PC-9 (cell line): ENCODE results near the gene PTPRG. TPM values are rescaled to one million over a fixed set of nuclear protein-coding genes. Genes with fewer than 3 reads are reported as not detected.

Experiments used
- BruUV-seq: library from RNA; stranded (reverse); fragments of 400-500 nt; replicated peaks from 2 replicates; lab custom pipeline; 2021; lab: Mats Ljungman, UMichigan
- CTCF ChIA-PET: fragments of 300-600 bp; sonication (Branson Sonifier 250); formaldehyde crosslinking; loops from one replicate; lab custom pipeline; 2022; ENCODE audit warnings: antibody characterized with exemption; lab: Charles Lee
- POLR2A ChIA-PET: fragments of 300-600 bp; sonication (Branson Sonifier 250); formaldehyde crosslinking; loops from one replicate; lab custom pipeline; 2022; ENCODE audit warnings: antibody characterized with exemption; ENCODE audit not compliant: unreplicated experiment; lab: Charles Lee
- DNase-seq, 2 experiments: peaks; one replicate each; pipeline versions ENCODE4 v3.0.0 to v3.0.0-alpha.2; 2015 to 2022; ENCODE audit warnings: mixed read lengths in 1 of 2
- H2AFZ ChIP-seq: fragments of 200-600 bp; sonication (generic); 2 replicates; pipeline ENCODE4 v1.8.1; 2017; ENCODE audit warnings: antibody characterized with exemption
- H3F3A ChIP-seq: fragments of 200-600 bp; sonication (generic); 2 replicates; pipeline ENCODE4 v1.8.1; 2017; ENCODE audit warnings: antibody characterized with exemption, mild to moderate bottlenecking, low read depth; ENCODE audit not compliant: insufficient read depth
- H3K27ac ChIP-seq: fragments of 200-600 bp; sonication (generic); 2 replicates; pipeline ENCODE4 v1.6.1; 2016; ENCODE audit warnings: mixed run types
- H3K27me3 ChIP-seq: fragments of 200-600 bp; sonication (generic); 2 replicates; pipeline ENCODE4 v1.6.1; 2016; ENCODE audit warnings: low read depth, mixed run types; ENCODE audit not compliant: insufficient read depth
- H3K36me3 ChIP-seq: fragments of 200-600 bp; sonication (generic); 2 replicates; pipeline ENCODE4 v1.6.1; 2016; ENCODE audit warnings: low read depth, mixed run types
- H3K4me1 ChIP-seq: fragments of 200-600 bp; sonication (generic); replicated peaks from 2 replicates; pipeline ENCODE4 v1.6.1; 2016; ENCODE audit warnings: mixed run types; ENCODE audit not compliant: insufficient read depth
- H3K4me2 ChIP-seq: fragments of 200-600 bp; sonication (generic); 2 replicates; pipeline ENCODE4 v1.6.1; 2017; ENCODE audit warnings: mixed run types
- H3K4me3 ChIP-seq: fragments of 200-600 bp; sonication (generic); 2 replicates; pipeline ENCODE4 v1.6.1; 2016; ENCODE audit warnings: mixed run types
- H3K79me2 ChIP-seq: fragments of 200-600 bp; sonication (generic); 2 replicates; pipeline ENCODE4 v1.6.1; 2017; ENCODE audit warnings: low read depth, mixed run types
- H3K9me2 ChIP-seq: fragments of 200-600 bp; sonication (generic); 2 replicates; pipeline ENCODE4 v1.8.1; 2017; ENCODE audit warnings: mild to moderate bottlenecking; ENCODE audit not compliant: insufficient read depth
- H3K9me3 ChIP-seq: fragments of 200-600 bp; sonication (generic); 2 replicates; pipeline ENCODE4 v1.8.1; 2016; ENCODE audit warnings: low read depth; ENCODE audit not compliant: insufficient read depth
- H4K20me1 ChIP-seq: fragments of 200-600 bp; sonication (generic); 2 replicates; pipeline ENCODE4 v1.8.1; 2017; ENCODE audit not compliant: insufficient read depth
- EZH2 ChIP-seq: fragments of 200-600 bp; sonication (generic); IDR thresholded peaks from 2 replicates; pipeline ENCODE4 v1.8.0; 2017; ENCODE audit warnings: antibody characterized with exemption, low read depth
- intact Hi-C: fragments of 100-400 bp; cut with micrococcal nuclease; formaldehyde crosslinking; loops from one replicate; pipeline ENCODE4 v1.10.0; 2022; ENCODE audit not compliant: unreplicated experiment
- total RNA-seq: library from RNA; stranded (reverse); gene quantifications from 2 replicates; pipeline ENCODE4 v1.2.3, GENCODE V29; 2021
- TF ChIP-seq, protein P1 (sequence below): fragments of 200-600 bp; sonication (generic); conservative IDR thresholded peaks from 2 replicates; pipeline ENCODE4 v1.6.1; 2017; ENCODE audit warnings: mixed run types, antibody characterized with exemption, mild to moderate bottlenecking, moderate library complexity

Gene PTPRG
- total RNA-seq, 1 experiment from 2014 or later = 32.9 TPM

- Histone ChIP-seq H3K4me1 (no peaks in the 10 kb centered on the region), H3K9me3 (no peaks in the 10 kb centered on the region), H4K20me1 (no peaks in the 10 kb centered on the region), H3K27me3 (no peaks in the 10 kb centered on the region), H3F3A (no peaks in the 10 kb centered on the region), H3K9me2 (no peaks in the 10 kb centered on the region), H2AFZ (no peak overlapping the region), H3K4me2 (no peak overlapping the region), H3K36me3 (no peaks in the 10 kb centered on the region), H3K27ac (no peak overlapping the region), H3K4me3 (no peak overlapping the region), H3K79me2 (no peaks in the 10 kb centered on the region)
- TF ChIP-seq EZH2 = no peak
- TF ChIP-seq, protein P1, sequence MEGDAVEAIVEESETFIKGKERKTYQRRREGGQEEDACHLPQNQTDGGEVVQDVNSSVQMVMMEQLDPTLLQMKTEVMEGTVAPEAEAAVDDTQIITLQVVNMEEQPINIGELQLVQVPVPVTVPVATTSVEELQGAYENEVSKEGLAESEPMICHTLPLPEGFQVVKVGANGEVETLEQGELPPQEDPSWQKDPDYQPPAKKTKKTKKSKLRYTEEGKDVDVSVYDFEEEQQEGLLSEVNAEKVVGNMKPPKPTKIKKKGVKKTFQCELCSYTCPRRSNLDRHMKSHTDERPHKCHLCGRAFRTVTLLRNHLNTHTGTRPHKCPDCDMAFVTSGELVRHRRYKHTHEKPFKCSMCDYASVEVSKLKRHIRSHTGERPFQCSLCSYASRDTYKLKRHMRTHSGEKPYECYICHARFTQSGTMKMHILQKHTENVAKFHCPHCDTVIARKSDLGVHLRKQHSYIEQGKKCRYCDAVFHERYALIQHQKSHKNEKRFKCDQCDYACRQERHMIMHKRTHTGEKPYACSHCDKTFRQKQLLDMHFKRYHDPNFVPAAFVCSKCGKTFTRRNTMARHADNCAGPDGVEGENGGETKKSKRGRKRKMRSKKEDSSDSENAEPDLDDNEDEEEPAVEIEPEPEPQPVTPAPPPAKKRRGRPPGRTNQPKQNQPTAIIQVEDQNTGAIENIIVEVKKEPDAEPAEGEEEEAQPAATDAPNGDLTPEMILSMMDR = no peak
- ChIA-PET POLR2A (interaction anchor here (0.6 kb wide), 1 partner anchor 67 kb away, joined by 5 read pairs; no protein-coding TSS in a partner anchor), CTCF (no interaction called here)
- intact Hi-C loops = no loop called here
- no TSS peak for BruUV-seq
- DNase-seq = no peak
These were observed 112.3 kb downstream of the PTPRG start for GRCh38 chr3:61673651-61674050.

- intact Hi-C loops = no loop called here
- no peaks in the 10 kb centered on the region for H4K20me1 ChIP-seq
- no peak overlapping the region for H3K4me2 ChIP-seq
- H3K79me2 ChIP-seq = no peaks in the 10 kb centered on the region
- no peak overlapping the region for H3K27ac ChIP-seq
- H2AFZ ChIP-seq = no peak overlapping the region
- H3K9me3 ChIP-seq = no peaks in the 10 kb centered on the region
- no peaks in the 10 kb centered on the region for H3K4me1 ChIP-seq
- H3K9me2 ChIP-seq = no peaks in the 10 kb centered on the region
- no peaks in the 10 kb centered on the region for H3F3A ChIP-seq
- ChIA-PET CTCF (no interaction called here), POLR2A (interaction anchor here (0.6 kb wide), 1 partner anchor 563 kb away, joined by 10 read pairs; no protein-coding TSS in a partner anchor)
- H3K36me3 ChIP-seq = no peaks in the 10 kb centered on the region
- DNase-seq = no peak
- H3K4me3 ChIP-seq = no peak overlapping the region
- no peaks in the 10 kb centered on the region for H3K27me3 ChIP-seq
- BruUV-seq = no TSS peak
- TF ChIP-seq, protein P1 = no peak
- TF ChIP-seq EZH2 = no peak
These were observed 113.2 kb downstream of the PTPRG start for GRCh38 chr3:61674596-61674995.

GRCh38 chr3:61679026-61679425 lies 117.7 kb downstream of the PTPRG start:
- Histone ChIP-seq H3K9me3 (no peaks in the 10 kb centered on the region), H3K4me1 (0 out of 2 replicates have a peak, but pooled peaks cover 7% of the 10 kb centered on the region), H3K9me2 (no peaks in the 10 kb centered on the region), H3K27me3 (no peaks in the 10 kb centered on the region), H3K36me3 (no peaks in the 10 kb centered on the region), H3K4me3 (no peak overlapping the region), H3K79me2 (no peaks in the 10 kb centered on the region), H3K4me2 (no peak overlapping the region), H3K27ac (no peak overlapping the region), H4K20me1 (no peaks in the 10 kb centered on the region), H3F3A (peaks cover 9% of the 10 kb centered on the region; the same call in 1 of the 2 replicates), H2AFZ (no peak overlapping the region)
- ChIA-PET CTCF (no interaction called here), POLR2A (no interaction called here)
- TF ChIP-seq, protein P1 = no peak
- no peak for TF ChIP-seq EZH2
- intact Hi-C loops = no loop called here
- no TSS peak for BruUV-seq
- DNase-seq = no peak
